ENCODE results near the gene VGLL2.
"Not testable (repeated sequence)": the region's sequence is repeated elsewhere in the genome, so short reads cannot be mapped to it uniquely, and the experiment has no call there.

The VGLL2 gene

GRCh38 chr6:117265410-117266256 is at the start of gene VGLL2:
Gene VGLL2 (plus strand): TSS chr6:117265558. CDS start chr6:117265764, 206 bp downstream.
- no peak for DNase-seq

GRCh38 chr6:117222861-117223260 is 42.5 kb upstream of the VGLL2 start:
- no peak for DNase-seq

GRCh38 chr6:117226778-117227177 is 38.6 kb upstream of the VGLL2 start:
- DNase-seq = no peak

- no peak for DNase-seq
Observed at GRCh38 chr6:117227245-117227962, 38.0 kb upstream of the VGLL2 start.

DNA sequence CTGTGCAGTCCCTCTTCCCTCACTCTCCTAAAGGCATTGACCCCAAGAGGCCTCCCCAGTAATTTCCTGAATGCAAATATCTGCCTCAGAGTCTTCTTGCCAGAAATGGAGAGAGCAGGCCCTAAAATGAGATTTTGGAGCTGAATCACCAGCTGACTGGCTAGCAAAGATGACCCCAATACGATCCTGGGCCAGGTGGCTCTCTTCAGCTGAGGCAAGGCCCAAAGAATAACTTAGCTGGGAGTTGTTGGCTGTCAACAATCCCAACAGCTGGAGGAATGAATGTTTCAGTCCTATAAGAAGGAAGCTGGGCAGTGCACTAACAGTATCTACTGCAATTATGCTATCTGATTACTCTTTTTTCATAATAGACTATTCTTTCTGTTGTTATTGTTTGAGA is 37.2 kb upstream of the VGLL2 start:
- DNase-seq = no peak

DNA sequence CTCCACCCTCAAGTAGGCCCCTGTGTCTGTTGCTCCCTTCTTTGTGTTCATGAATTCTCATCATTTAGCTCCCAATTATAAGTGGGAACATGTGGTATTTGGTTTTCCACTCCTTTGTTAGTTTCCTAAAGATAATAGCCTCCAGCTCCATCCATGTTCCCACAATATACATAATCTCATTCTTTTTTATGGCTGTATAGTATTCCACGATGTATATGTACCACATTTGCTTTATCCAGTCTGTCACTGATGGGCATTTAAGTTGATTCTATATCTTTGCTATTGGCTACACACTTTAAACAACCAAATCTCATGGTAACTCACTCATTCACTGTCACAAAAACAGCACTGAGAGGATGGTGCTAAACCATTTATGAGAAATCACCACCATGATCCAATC is 35.5 kb upstream of the VGLL2 start:
- no peak for DNase-seq

DNA sequence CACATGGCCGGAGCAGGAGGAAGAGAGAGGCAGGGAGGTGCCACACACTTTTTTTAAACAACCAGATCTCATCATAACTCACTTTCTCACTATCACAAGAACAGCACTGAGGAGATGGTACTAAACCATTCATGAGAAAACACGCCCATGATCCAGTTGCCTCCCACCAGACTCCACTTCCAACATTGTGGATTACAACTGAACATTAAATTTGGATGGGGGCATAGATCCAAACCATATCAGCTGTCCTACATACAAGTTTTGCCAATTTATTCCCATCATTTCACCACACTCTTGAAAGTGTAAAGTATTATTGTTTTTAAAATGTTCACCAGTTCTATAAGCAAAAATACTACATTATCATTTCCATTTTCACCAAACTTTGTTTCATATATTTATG is 33.9 kb upstream of the VGLL2 start:
- DNase-seq = no peak

DNA sequence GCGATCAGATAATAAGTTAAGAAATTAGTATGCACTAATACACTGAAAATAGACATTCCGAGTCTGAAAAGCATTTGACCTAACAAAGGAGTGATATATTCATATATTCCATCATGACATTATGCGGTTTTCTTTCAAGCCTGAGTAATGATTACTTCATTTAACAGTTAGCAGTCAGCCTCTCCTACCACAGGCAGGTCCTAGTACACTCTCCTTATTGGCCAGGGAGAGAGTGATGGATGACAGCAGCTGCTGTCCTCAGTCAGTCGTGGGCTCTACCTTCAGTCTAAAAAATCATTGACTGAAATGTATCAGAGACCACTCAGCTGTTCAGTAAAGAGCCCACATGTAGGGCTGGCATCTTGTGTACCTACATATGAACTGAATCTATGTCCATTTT is 33.2 kb upstream of the VGLL2 start:
- DNase-seq = no peak

DNA sequence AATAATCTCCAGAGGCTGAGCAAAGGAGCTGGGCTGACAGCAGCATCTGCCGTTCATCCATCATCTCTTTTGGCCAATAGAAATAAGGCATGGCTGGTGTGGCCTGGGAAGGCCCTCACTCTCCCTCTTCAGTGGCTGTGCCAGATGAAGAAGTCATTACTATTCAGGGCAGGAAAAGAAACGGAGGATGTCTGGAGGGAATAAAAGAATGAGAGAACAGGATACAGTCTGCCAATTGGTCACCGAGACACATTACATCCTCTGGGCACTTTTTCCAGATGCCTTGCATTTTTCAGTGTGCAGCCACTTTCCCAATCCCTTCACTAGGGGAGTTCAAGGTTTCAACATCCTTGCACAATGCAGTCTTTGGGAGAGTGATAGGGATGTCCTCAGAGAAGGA is 32.2 kb upstream of the VGLL2 start:
- no peak for DNase-seq

DNA sequence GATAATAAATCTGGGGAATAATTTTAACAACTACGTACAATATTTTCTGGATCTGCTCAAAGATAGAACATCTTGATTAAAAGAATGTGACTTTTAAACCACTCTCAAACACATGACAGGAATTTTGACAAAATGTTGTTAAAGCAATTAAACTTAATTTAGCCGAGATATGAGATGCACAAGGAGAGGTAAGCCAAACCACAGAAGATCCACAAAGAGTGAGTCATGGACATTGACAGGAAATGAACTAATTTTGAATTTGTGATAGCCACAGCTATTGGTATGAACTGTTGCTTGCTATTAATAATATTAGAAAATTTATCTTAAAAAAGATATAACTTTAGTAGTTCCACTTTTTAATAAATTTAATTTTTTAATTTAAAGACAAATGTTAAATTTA is 27.8 kb upstream of the VGLL2 start:
- DNase-seq = no peak

GRCh38 chr6:117244571-117244970 is 20.8 kb upstream of the VGLL2 start:
- DNase-seq = not testable (repeated sequence)

GRCh38 chr6:117244979-117245378 is 20.4 kb upstream of the VGLL2 start:
- not testable (repeated sequence) for DNase-seq

GRCh38 chr6:117253785-117254184 is 11.6 kb upstream of the VGLL2 start:
- DNase-seq = no peak

GRCh38 chr6:117262799-117263198 is 2.6 kb upstream of the VGLL2 start:
- no peak for DNase-seq

GRCh38 chr6:117263353-117263927 is 1.9 kb upstream of the VGLL2 start:
- no peak for DNase-seq

GRCh38 chr6:117264369-117264691 is 1.0 kb upstream of the VGLL2 start:
- no peak for DNase-seq

- DNase-seq = no peak
Observed at GRCh38 chr6:117264692-117265409, 507 bp upstream of the VGLL2 start.

- no peak for DNase-seq
Observed at GRCh38 chr6:117266257-117267053, 1.1 kb downstream of the VGLL2 start.

DNA sequence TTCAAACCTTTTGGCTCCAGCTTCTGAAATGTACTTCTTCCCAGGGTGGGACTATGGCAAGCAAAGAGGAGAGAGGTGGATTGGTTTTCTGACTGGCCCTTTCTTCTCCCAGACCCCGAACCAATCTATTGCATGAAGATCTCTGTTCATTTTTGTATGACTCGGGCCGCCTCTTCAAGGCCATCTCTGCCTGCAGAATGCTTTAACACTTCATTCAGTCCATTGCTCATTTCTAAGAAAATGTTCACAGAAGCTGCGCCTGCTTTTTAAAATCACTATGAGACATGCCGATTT is 1.6 kb downstream of the VGLL2 start:
- DNase-seq = no peak

- DNase-seq = no peak
Observed at GRCh38 chr6:117267766-117268534, 2.6 kb downstream of the VGLL2 start.

GRCh38 chr6:117268924-117269323 is 3.6 kb downstream of the VGLL2 start:
- no peak for DNase-seq

DNA sequence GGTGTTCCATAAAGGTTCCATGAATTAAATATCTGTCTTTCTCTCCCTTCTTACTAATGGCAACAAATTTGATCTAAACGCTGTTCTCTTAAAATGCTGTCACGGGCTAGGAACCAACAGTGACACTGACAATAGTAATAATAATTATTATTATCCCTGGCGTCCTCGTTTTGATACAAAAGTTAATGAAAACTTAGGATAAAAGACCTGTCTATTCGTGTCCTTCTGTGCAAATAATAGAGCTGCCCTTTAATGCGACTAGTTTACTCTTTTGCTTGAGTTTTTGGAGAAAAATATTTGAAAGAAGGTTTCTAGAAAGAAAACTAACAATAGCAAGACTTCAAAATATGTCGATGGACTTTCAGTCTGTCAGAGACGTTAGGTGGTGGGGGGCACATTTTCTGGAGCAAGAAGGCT is 4.3 kb downstream of the VGLL2 start:
- DNase-seq = no peak

Measured in CD4-positive, alpha-beta T cell treated with Interleukin-21 for 1 hour (primary cell).